GM12872 (cell line): ENCODE data around the gene SYNPO2L.

ENCODE experiments used
- CTCF ChIP-seq: IDR thresholded peaks from 3 replicates; pipeline ENCODE4 v1.5.1; 2011; ENCODE audit warnings: low read depth, mild to moderate bottlenecking, low read length, moderate library complexity; ENCODE audit not compliant: insufficient read depth

The SYNPO2L gene

GRCh38 chr10:73648975-73649829 is 6.6 kb downstream of the SYNPO2L start:
- TF ChIP-seq CTCF: no peak

GRCh38 chr10:73647875-73648651 is 7.8 kb downstream of the SYNPO2L start:
- TF ChIP-seq CTCF: no peak

- TF ChIP-seq CTCF: no peak
Observed at GRCh38 chr10:73647211-73647874, 8.5 kb downstream of the SYNPO2L start.

- TF ChIP-seq CTCF: no peak
Observed at GRCh38 chr10:73646598-73647041, 9.2 kb downstream of the SYNPO2L start.

- no peak for TF ChIP-seq CTCF
Observed at GRCh38 chr10:73645251-73645650, 10.6 kb downstream of the SYNPO2L start.

DNA sequence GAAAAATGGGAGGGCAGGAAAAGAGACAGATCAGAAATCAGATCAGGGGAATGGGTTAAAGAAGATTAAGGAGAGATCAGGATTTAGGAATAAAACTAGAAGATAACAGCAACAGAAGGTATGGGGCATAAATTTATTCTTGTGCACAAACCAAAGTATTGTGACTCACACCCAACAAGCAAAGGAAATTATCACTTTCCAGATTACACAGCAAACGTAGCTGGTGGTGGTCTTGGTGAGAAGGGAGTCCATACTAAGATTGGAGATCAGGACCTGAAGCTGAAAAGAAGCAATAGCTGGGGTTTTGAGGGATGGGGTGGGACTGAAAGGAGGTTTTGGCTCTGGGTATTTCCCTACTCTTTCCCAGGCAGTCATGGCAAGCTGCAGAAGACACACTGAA is 11.1 kb downstream of the SYNPO2L start:
- TF ChIP-seq CTCF: no peak
